Esophagus muscularis mucosa (tissue), 3 donors: Measurements from ENCODE around the gene PUSL1.

ENCODE experiments used
- CTCF ChIP-seq, 3 experiments: fragments of 200-600 bp in 2 of 3; fragments of 450-650 bp in 1 of 3; sonication (generic) in 2 of 3; IDR thresholded peaks; one replicate each; pipeline ENCODE4 v1.5.1; 2017 to 2019; ENCODE audit warnings: antibody characterized with exemption in 3 of 3, mild to moderate bottlenecking in 2 of 3, moderate library complexity in 1 of 3
- EP300 ChIP-seq: sonication (generic); formaldehyde crosslinking; IDR thresholded peaks from one replicate; pipeline ENCODE4 v1.6.1; 2017; ENCODE audit warnings: antibody characterized with exemption

DNA sequence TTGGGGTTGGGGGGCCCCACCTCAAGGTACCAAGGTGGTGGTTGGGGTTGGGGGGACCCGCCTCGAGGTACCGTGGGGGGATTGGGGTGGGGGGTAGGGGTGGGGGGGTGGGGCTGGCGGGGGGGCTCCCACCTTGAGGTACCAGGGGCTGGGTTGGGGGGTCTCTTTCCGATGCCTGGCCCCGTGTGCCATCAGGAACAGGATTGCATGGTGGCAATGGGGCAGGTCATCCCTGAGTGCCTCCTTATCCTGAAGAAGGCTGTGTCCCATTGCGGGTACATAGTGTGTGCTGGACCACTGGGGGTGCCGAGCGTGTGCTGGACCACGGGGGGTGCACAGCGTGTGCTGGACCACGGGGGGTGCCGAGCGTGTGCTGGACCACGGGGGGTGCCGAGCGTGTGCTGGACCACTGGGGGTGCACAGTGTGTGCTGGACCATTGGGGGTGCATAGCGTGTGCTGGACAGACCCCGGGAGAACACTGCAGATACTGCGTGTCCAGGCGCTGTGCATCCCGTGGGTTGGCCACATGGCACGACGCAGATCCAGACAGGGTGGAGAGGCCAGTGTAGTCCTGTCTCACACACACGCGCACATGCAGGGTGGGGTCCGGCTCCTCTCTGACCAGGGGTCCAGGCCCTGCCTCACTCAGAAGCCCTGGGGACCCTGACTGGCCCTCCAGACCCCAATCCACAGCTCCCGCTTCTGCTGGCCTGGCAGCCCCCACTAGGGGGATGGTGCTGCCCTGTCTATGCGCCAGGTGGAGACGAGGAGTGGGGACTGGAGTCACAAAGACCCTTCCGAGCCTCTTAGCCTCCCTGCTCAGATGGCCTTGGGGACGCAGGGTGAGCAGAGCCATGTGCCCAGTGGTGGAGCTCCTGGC lies 23.9 kb upstream of the PUSL1 start:
- no peak for TF ChIP-seq CTCF (IDR thresholded peaks at IDR 0.05)
- no peak for TF ChIP-seq EP300
